Cardiac septum (tissue), 1 donor: ENCODE results near the gene CHRNA1. TPM values are rescaled to one million over a fixed set of nuclear protein-coding genes. Genes with fewer than 3 reads are reported as not detected.

Source experiments
- DNase-seq: peaks from one replicate; pipeline ENCODE4 v3.0.0-alpha.2; 2020; ENCODE audit warnings: low spot score
- intact Hi-C: fragments of 100-400 bp; cut with DNase I; formaldehyde crosslinking; loops from one replicate; pipeline ENCODE4 v1.14.0; 2022
- long read RNA-seq: library from polyadenylated mRNA; unstranded; transcript quantifications from one replicate; pipeline ENCODE4 v2.0.0, GENCODE V29; 2021
- total RNA-seq: library from RNA; stranded (reverse); fragmentation: NEBNext Ultra II Directional; extraction: Animal tissue kit (Norgen Biotek cat#: 25700); gene quantifications from one replicate; pipeline ENCODE4 v1.2.1, GENCODE V29; 2021
- donor health status: DM: no; HTN: no; CAD: no.

The CHRNA1 gene
- total RNA-seq: 0.94 TPM
- long read RNA-seq: 0 reads

- intact Hi-C loops: no loop called here
- no peak for DNase-seq
Observed at GRCh38 chr2:174764280-174765255, at the start of gene CHRNA1. Gene CHRNA1 (minus strand): TSS chr2:174764472. CDS start chr2:174764394, 78 bp downstream.

- no peak for DNase-seq
- intact Hi-C loops: no loop called here
Observed at GRCh38 chr2:174812037-174812436, 47.8 kb upstream of the CHRNA1 start.

- intact Hi-C loops: no loop called here
- DNase-seq: no peak
Observed at GRCh38 chr2:174807931-174808330, 43.7 kb upstream of the CHRNA1 start.

- intact Hi-C loops: no loop called here
- DNase-seq: no peak
Observed at GRCh38 chr2:174805803-174806202, 41.5 kb upstream of the CHRNA1 start.

- no peak for DNase-seq
- intact Hi-C loops: no loop called here
Observed at GRCh38 chr2:174802459-174802858, 38.2 kb upstream of the CHRNA1 start.

- intact Hi-C loops: no loop called here
- no peak for DNase-seq
Observed at GRCh38 chr2:174800436-174801205, 36.3 kb upstream of the CHRNA1 start.

- no peak for DNase-seq
Observed at GRCh38 chr2:174798801-174799200, 34.5 kb upstream of the CHRNA1 start.

GRCh38 chr2:174797781-174798276, 33.6 kb upstream of the CHRNA1 start:
- DNase-seq: no peak
- intact Hi-C loops: no loop called here

More at GRCh38 chr2:174798801-174799200, 34.5 kb upstream of the CHRNA1 start:
- intact Hi-C loops: no loop called here

GRCh38 chr2:174796319-174796771, 32.1 kb upstream of the CHRNA1 start:
- DNase-seq: no peak
- intact Hi-C loops: no loop called here

GRCh38 chr2:174794851-174795374, 30.6 kb upstream of the CHRNA1 start:
- intact Hi-C loops: no loop called here
- DNase-seq: no peak

- no peak for DNase-seq
- intact Hi-C loops: no loop called here
Observed at GRCh38 chr2:174792309-174793025, 28.2 kb upstream of the CHRNA1 start.

GRCh38 chr2:174791746-174792280, 27.5 kb upstream of the CHRNA1 start:
- intact Hi-C loops: no loop called here
- DNase-seq: no peak

GRCh38 chr2:174791020-174791419, 26.7 kb upstream of the CHRNA1 start:
- intact Hi-C loops: no loop called here
- DNase-seq: no peak

- no peak for DNase-seq
- intact Hi-C loops: no loop called here
Observed at GRCh38 chr2:174789001-174789400, 24.7 kb upstream of the CHRNA1 start.

- DNase-seq: no peak
- intact Hi-C loops: no loop called here
Observed at GRCh38 chr2:174788291-174788929, 24.1 kb upstream of the CHRNA1 start.

GRCh38 chr2:174787487-174788205, 23.4 kb upstream of the CHRNA1 start:
- intact Hi-C loops: no loop called here
- DNase-seq: no peak

- DNase-seq: no peak
- intact Hi-C loops: no loop called here
Observed at GRCh38 chr2:174786066-174786725, 21.9 kb upstream of the CHRNA1 start.
